Activated naive CD8-positive, alpha-beta T cell (primary cell): ENCODE data around the gene KCNQ1.

Experiments
- H3K27ac Mint-ChIP-seq: one replicate; pipeline ENCODE4 v1.8.0; 2021; ENCODE audit warnings: mixed read lengths
- H3K27me3 Mint-ChIP-seq: one replicate; pipeline ENCODE4 v1.8.0; 2021; ENCODE audit warnings: mixed read lengths
- H3K36me3 Mint-ChIP-seq: one replicate; pipeline ENCODE4 v1.8.0; 2021; ENCODE audit warnings: mixed read lengths
- H3K4me1 Mint-ChIP-seq: one replicate; pipeline ENCODE4 v1.8.0; 2021; ENCODE audit warnings: low read depth, mixed read lengths
- H3K4me3 Mint-ChIP-seq: one replicate; pipeline ENCODE4 v1.8.0; 2021; ENCODE audit warnings: mild to moderate bottlenecking, mixed read lengths
- H3K9me3 Mint-ChIP-seq: one replicate; pipeline ENCODE4 v1.8.0; 2021; ENCODE audit warnings: low read depth, mixed read lengths

KCNQ1 gene

DNA sequence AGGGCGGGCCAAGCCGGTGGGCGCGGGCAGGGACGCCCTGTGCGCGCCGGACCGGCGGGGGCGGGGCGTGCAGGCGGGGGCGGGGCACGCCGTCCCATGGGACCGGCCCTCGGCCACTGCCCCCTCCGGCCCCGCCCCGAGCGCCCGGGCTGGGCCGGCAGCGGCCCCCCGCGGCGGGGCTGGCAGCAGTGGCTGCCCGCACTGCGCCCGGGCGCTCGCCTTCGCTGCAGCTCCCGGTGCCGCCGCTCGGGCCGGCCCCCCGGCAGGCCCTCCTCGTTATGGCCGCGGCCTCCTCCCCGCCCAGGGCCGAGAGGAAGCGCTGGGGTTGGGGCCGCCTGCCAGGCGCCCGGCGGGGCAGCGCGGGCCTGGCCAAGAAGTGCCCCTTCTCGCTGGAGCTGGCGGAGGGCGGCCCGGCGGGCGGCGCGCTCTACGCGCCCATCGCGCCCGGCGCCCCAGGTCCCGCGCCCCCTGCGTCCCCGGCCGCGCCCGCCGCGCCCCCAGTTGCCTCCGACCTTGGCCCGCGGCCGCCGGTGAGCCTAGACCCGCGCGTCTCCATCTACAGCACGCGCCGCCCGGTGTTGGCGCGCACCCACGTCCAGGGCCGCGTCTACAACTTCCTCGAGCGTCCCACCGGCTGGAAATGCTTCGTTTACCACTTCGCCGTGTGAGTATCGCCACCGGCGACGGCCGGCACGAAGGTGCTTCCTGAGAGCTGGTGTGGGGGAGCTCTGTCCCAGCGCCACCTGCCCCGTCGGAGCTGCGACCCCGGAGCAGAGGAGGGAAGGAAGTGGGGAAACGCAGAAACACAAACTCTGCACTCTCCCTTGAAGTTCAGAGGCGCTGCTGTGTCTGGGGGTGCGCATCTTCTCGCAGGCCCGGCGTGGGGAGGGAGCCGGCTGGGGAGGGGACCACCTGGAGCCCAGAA is at the start of gene KCNQ1:
TSS of gene KCNQ1 (plus strand) at position 188 of the 925 bp plus-strand sequence. CDS start at position 279, 91 bp downstream.
- no peaks in the 10 kb centered on the region for H3K36me3 Mint-ChIP-seq
- no peaks in the 10 kb centered on the region for H3K27me3 Mint-ChIP-seq
- H3K4me1 Mint-ChIP-seq, result peaks cover 45% of the 10 kb centered on the region
- peak within 1 kb of the TSS; percentile 80 for H3K27ac Mint-ChIP-seq
- no peaks in the 10 kb centered on the region for H3K9me3 Mint-ChIP-seq
- H3K4me3 Mint-ChIP-seq, result peak within 1 kb of the TSS; percentile 89

DNA sequence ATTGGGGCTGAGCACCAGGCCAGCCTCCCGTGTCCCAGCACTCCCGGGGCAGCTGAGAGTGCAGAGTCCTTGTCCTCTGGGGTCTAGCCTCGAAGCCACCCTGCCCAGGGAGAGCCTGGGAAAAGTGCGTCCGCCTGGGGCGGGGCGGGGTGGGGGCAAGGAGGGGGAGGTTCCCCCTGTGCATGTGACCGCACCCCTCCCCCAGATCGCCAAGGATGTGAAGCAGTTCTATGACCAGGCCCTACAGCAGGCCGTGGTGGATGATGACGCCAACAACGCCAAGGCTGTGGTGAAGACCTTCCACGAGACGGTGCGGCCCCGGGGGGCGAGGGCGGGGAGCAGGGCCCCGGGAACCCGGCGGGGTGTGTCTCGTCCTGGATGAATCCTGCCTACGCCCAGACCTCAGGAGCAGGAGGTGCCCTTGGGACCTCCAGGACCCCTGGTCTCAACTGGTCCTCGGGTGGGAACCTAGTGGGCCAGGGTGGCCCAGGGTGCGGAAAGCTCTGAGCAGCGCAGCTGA is 49.5 kb upstream of the KCNQ1 start:
- H3K9me3 Mint-ChIP-seq, result no peaks in the 10 kb centered on the region
- H3K36me3 Mint-ChIP-seq, result no peaks in the 10 kb centered on the region
- peaks cover 3% of the 10 kb centered on the region for H3K4me1 Mint-ChIP-seq
- H3K4me3 Mint-ChIP-seq, result no peak overlapping the region
- no peaks in the 10 kb centered on the region for H3K27me3 Mint-ChIP-seq
- no peak overlapping the region for H3K27ac Mint-ChIP-seq

- Mint-ChIP-seq H3K36me3 (no peaks in the 10 kb centered on the region), H3K27ac (no peak overlapping the region), H3K27me3 (no peaks in the 10 kb centered on the region), H3K4me3 (no peak overlapping the region), H3K4me1 (peaks cover 3% of the 10 kb centered on the region), H3K9me3 (no peaks in the 10 kb centered on the region)
Measured at GRCh38 chr11:2395856-2396255, 49.0 kb upstream of the KCNQ1 start.

DNA sequence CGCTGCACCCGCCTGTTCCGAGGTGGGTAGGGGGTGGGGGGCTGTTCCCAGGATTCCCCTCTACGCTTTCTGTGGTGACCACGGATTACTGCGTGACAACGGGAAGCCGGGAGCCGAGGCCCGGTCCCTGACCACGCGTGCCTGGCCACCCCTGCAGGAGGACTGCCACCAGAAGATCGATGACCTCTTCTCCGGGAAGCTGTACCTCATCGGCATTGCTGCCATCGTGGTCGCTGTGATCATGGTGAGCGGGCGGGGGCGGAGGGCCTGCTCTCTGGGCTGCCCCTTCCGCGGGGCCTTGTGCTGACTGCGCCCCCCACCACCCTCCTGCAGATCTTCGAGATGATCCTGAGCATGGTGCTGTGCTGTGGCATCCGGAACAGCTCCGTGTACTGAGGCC is 48.3 kb upstream of the KCNQ1 start:
- peaks cover 5% of the 10 kb centered on the region for H3K4me1 Mint-ChIP-seq
- H3K27ac Mint-ChIP-seq, result no peak overlapping the region
- H3K27me3 Mint-ChIP-seq, result no peaks in the 10 kb centered on the region
- H3K4me3 Mint-ChIP-seq, result no peak overlapping the region
- H3K36me3 Mint-ChIP-seq, result no peaks in the 10 kb centered on the region
- H3K9me3 Mint-ChIP-seq, result no peaks in the 10 kb centered on the region

GRCh38 chr11:2397005-2397404 is 47.8 kb upstream of the KCNQ1 start:
- Mint-ChIP-seq H3K27me3 (no peaks in the 10 kb centered on the region), H3K9me3 (no peaks in the 10 kb centered on the region), H3K36me3 (no peaks in the 10 kb centered on the region), H3K27ac (peak overlapping the region; percentile 23), H3K4me3 (no peak overlapping the region), H3K4me1 (peaks cover 7% of the 10 kb centered on the region)

- Mint-ChIP-seq H3K27me3 (no peaks in the 10 kb centered on the region), H3K27ac (peak overlapping the region; percentile 81), H3K4me3 (peak overlapping the region; percentile 94), H3K36me3 (no peaks in the 10 kb centered on the region), H3K4me1 (peaks cover 10% of the 10 kb centered on the region), H3K9me3 (no peaks in the 10 kb centered on the region)
Measured at GRCh38 chr11:2398664-2399355, 46.0 kb upstream of the KCNQ1 start.

GRCh38 chr11:2399488-2400068 is 45.2 kb upstream of the KCNQ1 start:
- H3K36me3 Mint-ChIP-seq, result no peaks in the 10 kb centered on the region
- H3K4me1 Mint-ChIP-seq, result peaks cover 10% of the 10 kb centered on the region

DNA sequence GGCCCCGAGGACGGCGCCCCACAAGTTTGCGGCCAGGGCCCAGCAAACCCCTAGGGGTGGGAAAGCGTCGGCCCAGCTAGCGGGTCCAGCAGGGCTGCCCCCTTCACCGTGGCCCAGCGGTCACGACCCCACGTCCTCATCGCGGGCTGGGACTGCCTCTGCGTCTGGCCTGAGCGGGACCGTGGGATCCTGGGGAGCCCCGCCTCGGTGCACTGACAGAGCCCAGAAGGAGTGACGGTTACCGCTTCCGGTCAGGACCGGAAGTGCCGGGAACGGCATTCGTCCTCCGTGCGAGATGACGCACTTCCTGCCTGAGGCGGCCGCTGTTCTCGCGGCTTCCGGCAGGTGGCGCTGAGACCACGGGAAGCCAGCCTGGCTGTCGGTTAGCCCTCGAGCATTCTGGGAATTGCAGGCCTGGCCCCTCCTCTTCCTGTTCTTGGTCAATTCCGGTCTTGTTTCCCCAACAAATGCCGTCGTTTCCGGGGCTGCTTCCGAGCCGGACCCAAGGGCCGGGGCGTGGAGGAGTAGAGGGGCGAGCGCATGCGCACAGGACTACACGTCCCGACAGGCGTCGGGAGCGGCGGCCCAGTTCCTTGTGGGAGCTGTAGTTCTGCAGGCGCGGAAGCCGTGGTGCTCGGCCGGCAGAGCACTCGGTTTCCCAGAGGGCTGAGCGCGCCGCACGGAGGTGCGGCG is 44.6 kb upstream of the KCNQ1 start, which contains the start of gene TSSC4:
TSS of gene TSSC4 (plus strand) at position 682 of the 693 bp plus-strand sequence. CDS start 1,884 bp downstream, outside the sequence.
- peak within 1 kb of the TSS; percentile 94 for H3K4me3 Mint-ChIP-seq
- peaks cover 10% of the 10 kb centered on the region for H3K4me1 Mint-ChIP-seq
- H3K36me3 Mint-ChIP-seq, result no peaks in the 10 kb centered on the region
- H3K27ac Mint-ChIP-seq, result peak within 1 kb of the TSS; percentile 88
- H3K27me3 Mint-ChIP-seq, result no peaks in the 10 kb centered on the region
- H3K9me3 Mint-ChIP-seq, result no peaks in the 10 kb centered on the region

More at GRCh38 chr11:2399488-2400068, 45.2 kb upstream of the KCNQ1 start:
- Mint-ChIP-seq H3K27ac (peak overlapping the region; percentile 81), H3K9me3 (no peaks in the 10 kb centered on the region), H3K4me3 (peak overlapping the region; percentile 94), H3K27me3 (no peaks in the 10 kb centered on the region)

DNA sequence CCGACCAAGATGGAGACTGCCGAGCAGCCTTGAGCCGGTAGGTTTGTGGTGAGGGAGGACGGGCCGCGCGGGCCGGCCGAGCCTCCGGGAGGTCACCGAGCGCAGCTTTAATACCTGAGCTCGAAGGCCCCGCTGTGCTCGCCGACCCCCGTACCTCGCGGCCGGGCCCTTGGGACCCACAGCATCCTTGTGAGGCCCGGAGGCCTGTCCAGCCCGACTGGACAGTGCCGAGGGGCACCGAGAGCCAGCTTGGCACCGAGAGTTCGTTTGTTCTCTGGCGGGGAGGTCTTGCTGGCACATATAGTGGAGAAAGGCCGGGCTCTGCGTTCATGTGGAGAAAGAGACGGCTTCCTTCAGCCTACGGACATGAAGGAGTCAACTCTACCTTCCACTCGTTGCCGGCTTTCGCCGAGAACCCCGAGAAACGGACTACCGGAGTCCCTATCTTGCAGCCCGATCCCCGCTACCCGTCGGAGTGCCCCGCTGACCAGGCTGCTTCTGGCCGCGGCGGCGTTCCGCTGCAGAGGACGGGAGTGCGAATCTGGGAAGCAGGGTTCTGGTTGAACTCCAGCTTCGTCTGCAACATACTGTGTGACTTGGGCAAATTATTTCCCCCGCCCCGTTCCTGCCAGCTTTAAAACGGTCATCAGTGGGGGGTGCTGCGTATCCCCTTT is 43.9 kb upstream of the KCNQ1 start:
- Mint-ChIP-seq H3K9me3 (no peaks in the 10 kb centered on the region), H3K36me3 (no peaks in the 10 kb centered on the region), H3K4me3 (peak overlapping the region; percentile 94)

DNA sequence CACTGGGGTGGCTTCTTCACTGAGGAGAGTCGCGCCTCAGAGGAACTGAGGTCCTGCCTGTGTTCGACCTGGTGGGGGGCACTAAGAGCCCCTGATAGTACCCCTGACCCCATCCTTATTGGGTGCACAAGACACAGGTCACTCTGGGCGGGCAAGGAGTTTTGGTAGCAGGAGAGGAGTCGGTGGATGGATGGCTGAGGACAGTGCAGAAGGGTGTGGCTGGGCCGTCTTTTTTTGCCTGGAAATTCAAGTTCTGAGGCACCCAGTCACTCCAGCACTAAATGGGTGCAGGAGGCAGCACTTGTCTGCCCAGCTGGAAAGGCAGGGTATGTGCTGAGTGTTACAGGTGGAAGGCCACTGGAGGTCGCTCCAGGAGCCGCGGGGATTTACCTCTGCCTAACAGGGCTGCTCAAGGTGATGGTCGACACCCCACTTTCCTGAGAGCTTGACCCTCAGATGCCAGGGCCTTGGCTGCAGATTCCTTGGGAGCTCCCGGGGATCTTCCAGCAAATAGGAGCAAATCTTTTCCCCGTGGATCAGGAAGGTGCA is 43.3 kb upstream of the KCNQ1 start:
- Mint-ChIP-seq H3K4me3 (peak overlapping the region; percentile 94), H3K9me3 (no peaks in the 10 kb centered on the region), H3K36me3 (no peaks in the 10 kb centered on the region), H3K4me1 (peaks cover 10% of the 10 kb centered on the region), H3K27ac (peak overlapping the region; percentile 88), H3K27me3 (no peaks in the 10 kb centered on the region)

More for the DNA sequence above, 43.9 kb upstream of the KCNQ1 start:
- H3K4me1 Mint-ChIP-seq, result peaks cover 10% of the 10 kb centered on the region
- H3K27me3 Mint-ChIP-seq, result no peaks in the 10 kb centered on the region
- peak overlapping the region; percentile 88 for H3K27ac Mint-ChIP-seq

- H3K4me3 Mint-ChIP-seq, result peak overlapping the region; percentile 94
- peaks cover 10% of the 10 kb centered on the region for H3K4me1 Mint-ChIP-seq
- H3K27ac Mint-ChIP-seq, result peak overlapping the region; percentile 16
- no peaks in the 10 kb centered on the region for H3K27me3 Mint-ChIP-seq
- no peaks in the 10 kb centered on the region for H3K36me3 Mint-ChIP-seq
- H3K9me3 Mint-ChIP-seq, result no peaks in the 10 kb centered on the region
Measured at GRCh38 chr11:2402106-2402505, 42.7 kb upstream of the KCNQ1 start.

GRCh38 chr11:2402890-2403645 is 41.7 kb upstream of the KCNQ1 start:
- Mint-ChIP-seq H3K4me1 (peaks cover 10% of the 10 kb centered on the region), H3K36me3 (no peaks in the 10 kb centered on the region), H3K4me3 (peak overlapping the region; percentile 94), H3K27me3 (no peaks in the 10 kb centered on the region), H3K9me3 (no peaks in the 10 kb centered on the region), H3K27ac (no peak overlapping the region)

DNA sequence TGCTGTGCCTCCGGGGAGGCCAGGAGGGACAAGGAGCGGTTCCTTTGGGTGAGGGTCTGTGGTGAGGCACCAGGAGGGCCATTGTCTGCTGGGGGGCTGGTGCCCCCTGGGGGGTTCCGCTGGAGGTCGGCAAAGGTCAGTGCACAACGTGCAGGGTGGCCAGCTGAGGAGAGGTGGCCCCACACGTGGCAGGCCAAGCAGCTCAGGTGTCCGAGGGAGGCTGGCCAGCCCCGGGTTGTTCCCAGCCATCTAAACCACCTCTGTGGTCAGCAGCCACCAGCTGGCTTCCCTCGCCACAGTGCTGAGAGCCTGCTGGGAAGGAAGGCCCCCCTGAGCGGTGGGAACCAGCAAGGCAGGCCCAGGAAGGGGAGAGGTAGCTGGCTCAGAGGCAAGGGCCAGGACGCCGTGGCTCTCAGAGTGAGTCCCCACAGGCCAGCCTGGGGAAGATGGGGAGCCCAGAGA is 40.0 kb upstream of the KCNQ1 start:
- H3K4me3 Mint-ChIP-seq, result no peak overlapping the region
- no peaks in the 10 kb centered on the region for H3K36me3 Mint-ChIP-seq
- no peaks in the 10 kb centered on the region for H3K27me3 Mint-ChIP-seq
- H3K9me3 Mint-ChIP-seq, result no peaks in the 10 kb centered on the region
- peaks cover 7% of the 10 kb centered on the region for H3K4me1 Mint-ChIP-seq
- no peak overlapping the region for H3K27ac Mint-ChIP-seq
